Amniotic epithelial cell (primary cell): ENCODE data around the gene TSPAN14.
A peak's percentile ranks its signal among the peaks of the same experiment; 100 is the strongest.

Experiments used
- DNase-seq: peaks from one replicate; pipeline ENCODE4 v3.0.0-alpha.2; 2010; ENCODE audit warnings: low read depth

TSPAN14 gene

GRCh38 chr10:80488539-80489066 lies 34.5 kb downstream of the TSPAN14 start:
- DNase-seq: no peak

- no peak for DNase-seq
Measured at GRCh38 chr10:80489371-80490112, 35.4 kb downstream of the TSPAN14 start.

GRCh38 chr10:80491251-80492102 lies 37.4 kb downstream of the TSPAN14 start:
- DNase-seq: peak; percentile 25

- DNase-seq: peak; percentile 37
Measured at GRCh38 chr10:80492848-80493521, 38.9 kb downstream of the TSPAN14 start.

DNA sequence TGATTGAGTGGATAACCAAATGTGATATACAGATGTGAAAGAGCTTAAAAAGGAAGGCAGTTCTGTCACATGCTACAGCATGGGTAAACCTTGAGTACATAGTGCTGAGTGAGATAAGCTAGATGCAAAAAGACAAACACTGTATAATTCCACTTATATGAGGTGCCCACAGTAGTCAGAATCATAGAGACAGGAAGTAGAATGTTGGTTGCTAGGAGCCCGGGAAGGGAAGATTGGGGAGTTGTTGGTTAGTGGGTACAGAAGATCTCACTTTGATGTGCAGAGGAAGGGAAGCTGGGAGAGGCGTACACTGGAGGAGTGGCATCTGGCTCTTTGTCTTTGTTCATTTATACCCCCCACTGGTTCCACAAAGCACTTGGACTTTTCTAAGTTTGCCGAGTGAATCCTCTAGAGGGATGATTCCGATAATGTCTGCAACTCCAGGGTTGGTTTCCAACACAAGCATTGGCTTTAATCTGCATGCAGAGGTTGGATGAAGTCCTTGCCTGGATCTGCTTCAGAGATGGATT lies 39.5 kb downstream of the TSPAN14 start:
- peak; percentile 15 for DNase-seq

DNA sequence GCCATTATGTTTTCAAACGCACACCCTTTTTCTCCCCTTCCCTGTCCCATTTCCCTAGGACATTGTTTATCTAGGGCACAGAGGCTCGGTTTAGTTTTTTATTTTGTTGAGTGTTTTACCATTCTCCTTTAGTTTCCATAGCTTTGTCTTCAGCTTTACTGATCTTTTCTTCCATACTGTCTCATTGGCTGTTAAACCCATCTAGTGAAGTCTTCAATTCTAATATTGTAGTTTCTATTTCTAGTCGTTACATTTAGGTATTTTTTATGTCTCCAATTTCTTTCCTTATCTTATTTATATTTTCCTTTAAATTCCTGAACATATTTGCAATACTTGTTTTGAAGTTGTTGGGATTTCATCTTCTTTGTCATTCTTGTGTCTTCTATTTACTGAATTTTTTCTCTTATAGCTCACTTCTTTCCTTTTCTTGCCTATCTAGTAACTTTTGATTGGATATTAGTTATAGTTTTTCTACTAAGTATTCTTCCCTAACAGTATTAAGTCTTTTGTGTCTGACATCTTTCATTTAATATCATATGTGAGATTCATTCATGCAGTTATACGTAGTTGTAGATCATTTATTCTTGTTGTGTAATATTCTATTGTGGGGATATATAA lies 42.6 kb downstream of the TSPAN14 start:
- DNase-seq: no peak

GRCh38 chr10:80497187-80498077 lies 43.3 kb downstream of the TSPAN14 start:
- DNase-seq: peak; percentile 58

- peak; percentile 12 for DNase-seq
Measured at GRCh38 chr10:80498078-80498832, 44.1 kb downstream of the TSPAN14 start.

DNA sequence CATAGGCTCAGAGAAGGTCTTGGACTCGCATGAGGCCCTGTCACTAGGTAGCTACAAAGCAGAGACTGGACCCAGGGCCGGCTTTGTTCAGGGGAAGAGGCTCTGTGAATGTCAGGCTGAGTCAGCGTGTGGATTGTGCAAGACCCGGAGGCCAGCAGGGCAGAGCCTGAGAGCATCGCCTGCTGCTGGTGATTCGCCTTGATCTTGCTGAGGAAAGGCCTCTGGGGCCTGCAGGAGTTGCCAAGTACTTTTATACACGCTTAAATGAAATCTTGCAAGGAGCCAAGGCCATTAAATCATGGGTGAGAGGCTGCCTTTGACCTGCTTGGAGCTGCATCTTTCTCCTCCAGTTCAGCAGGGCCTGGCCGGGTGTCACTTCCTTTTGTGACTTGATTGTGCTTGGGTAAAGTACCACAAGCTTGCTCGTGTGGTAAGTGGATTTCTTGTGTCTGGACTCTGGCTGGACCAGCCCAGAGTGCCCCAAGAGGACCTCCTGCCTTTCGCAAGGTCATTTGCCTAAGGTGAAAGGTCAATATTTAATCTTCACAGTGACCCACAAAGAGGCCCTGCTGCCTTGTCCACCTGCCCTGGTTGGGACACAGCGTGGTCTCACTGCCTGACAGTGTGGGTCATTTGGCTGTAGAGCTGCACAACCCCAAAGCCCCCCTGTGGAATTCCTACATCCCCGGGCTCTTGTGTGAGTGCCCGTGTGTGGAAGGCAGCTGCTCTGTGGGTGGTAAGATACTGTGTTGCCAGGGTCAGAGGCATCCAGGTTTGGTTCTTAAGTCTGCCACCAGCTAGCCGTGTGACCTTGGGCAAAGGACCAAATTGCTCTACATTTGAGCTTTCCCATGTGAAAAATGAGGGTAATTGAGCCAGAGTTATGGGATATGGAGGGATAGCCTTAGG lies 45.0 kb downstream of the TSPAN14 start:
- DNase-seq: peak; percentile 99

DNA sequence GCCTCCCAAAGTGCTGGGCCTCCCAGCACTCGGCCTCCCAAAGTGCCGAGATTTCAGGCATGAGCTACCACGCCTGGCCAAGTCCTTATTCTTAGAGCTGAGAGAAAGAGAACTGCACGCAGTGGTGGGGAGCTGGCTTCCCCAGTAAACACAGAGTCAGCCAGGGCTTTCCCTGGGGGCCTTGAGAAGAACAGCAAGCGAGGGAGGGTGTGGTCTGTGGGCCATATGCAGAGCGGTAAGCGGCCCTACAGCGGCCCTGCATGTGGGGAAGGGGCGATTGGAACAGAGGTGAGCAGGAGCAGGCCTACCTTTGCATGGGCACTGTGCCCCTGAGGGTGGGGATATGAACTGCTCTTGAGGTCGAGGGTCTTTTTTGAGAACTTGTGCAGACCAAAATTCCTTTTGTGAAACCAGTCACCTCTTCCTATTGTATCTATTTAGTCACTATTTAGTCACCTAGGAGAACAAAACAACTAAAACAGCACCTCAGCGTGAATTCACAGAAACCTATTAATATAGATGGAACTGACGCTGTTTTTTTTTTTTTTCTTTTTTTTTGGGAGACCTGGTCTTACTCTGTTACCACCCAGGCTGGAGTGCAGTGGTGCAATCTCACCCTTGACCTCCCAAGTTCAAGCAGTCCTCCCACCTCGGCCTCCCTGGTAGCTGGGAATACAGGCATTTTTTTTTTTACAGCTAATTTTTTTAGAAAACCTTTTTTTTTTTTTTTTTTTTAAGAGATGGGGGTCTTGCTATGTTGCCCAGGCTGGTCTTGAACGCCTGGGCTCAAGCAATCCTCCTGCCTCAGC lies 46.7 kb downstream of the TSPAN14 start:
- DNase-seq: no peak

DNA sequence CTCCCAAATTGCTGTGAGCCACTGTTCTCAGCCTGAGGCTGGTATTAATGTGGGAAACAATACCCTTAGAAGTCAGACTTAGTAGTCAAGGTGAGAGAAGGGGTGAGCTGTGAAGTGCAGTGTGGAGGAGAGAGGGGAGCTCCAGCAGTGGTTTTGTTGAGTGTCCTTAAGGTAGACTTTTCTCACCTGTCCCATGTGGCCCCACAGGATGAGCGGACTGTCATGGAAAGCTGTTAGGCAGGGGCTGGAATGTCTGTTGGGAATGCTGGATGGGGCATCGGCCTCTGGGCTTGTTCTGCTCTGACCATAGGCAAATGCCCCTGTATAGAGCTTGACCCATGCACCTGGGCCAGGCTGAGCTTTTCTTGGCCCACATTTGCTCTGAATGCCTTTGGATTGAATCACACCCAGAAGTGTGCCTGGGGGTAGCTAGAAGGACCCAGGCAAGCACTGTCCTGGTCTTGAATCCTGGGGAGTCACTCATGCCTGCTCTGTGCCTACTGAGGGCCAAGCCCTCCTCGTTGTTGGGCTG lies 47.3 kb downstream of the TSPAN14 start:
- no peak for DNase-seq

GRCh38 chr10:80501913-80502521 lies 47.9 kb downstream of the TSPAN14 start:
- DNase-seq: peak; percentile 13

GRCh38 chr10:80502621-80503583 lies 48.8 kb downstream of the TSPAN14 start:
- no peak for DNase-seq

GRCh38 chr10:80503584-80504157 lies 49.6 kb downstream of the TSPAN14 start:
- DNase-seq: no peak

- no peak for DNase-seq
Measured at GRCh38 chr10:80504158-80504811, 50.2 kb downstream of the TSPAN14 start.
